Measurements from ENCODE around the gene MOSMO. TPM values are rescaled to one million over a fixed set of nuclear protein-coding genes. Genes with fewer than 3 reads are reported as not detected.

MOSMO gene
- total RNA-seq, 1 experiment from 2014 or later: 30.1 TPM

- TF ChIP-seq CTCF (IDR thresholded peaks at IDR 0.05; ENCODE audit: unreplicated experiment): no peak
- Mint-ChIP-seq H3K9me3 (ENCODE audit: low read depth, unreplicated experiment) (no peaks in the 10 kb centered on the region), H3K27ac (ENCODE audit: unreplicated experiment) (no peak overlapping the region), H3K4me1 (ENCODE audit: low read depth, unreplicated experiment) (no peaks in the 10 kb centered on the region), H3K36me3 (ENCODE audit: insufficient read depth, unreplicated experiment) (no peaks in the 10 kb centered on the region), H3K4me3 (ENCODE audit: low read depth, unreplicated experiment) (no peak overlapping the region), H3K27me3 (ENCODE audit: unreplicated experiment) (no peaks in the 10 kb centered on the region)
- no peak for DNase-seq
- no TSS peak for BruUV-seq (replicated peaks)
- CTCF ChIA-PET: no interaction called here
- intact Hi-C loops (cut with micrococcal nuclease; ENCODE audit: unreplicated experiment): no loop called here
Observed at GRCh38 chr16:22052980-22053379, 45.1 kb downstream of the MOSMO start.

- no TSS peak for BruUV-seq (replicated peaks)
- intact Hi-C loops (cut with micrococcal nuclease; ENCODE audit: unreplicated experiment): no loop called here
- no peaks in the 10 kb centered on the region for H3K9me3 Mint-ChIP-seq (ENCODE audit: low read depth, unreplicated experiment)
- DNase-seq: no peak
- H3K27ac Mint-ChIP-seq (ENCODE audit: unreplicated experiment): no peak overlapping the region
- no peaks in the 10 kb centered on the region for H3K36me3 Mint-ChIP-seq (ENCODE audit: insufficient read depth, unreplicated experiment)
- no peaks in the 10 kb centered on the region for H3K27me3 Mint-ChIP-seq (ENCODE audit: unreplicated experiment)
- no peaks in the 10 kb centered on the region for H3K4me1 Mint-ChIP-seq (ENCODE audit: low read depth, unreplicated experiment)
- CTCF ChIA-PET: no interaction called here
- no peak for TF ChIP-seq CTCF (IDR thresholded peaks at IDR 0.05; ENCODE audit: unreplicated experiment)
- H3K4me3 Mint-ChIP-seq (ENCODE audit: low read depth, unreplicated experiment): no peak overlapping the region
Observed at GRCh38 chr16:22053921-22054341, 46.0 kb downstream of the MOSMO start.

- no peak overlapping the region for H3K27ac Mint-ChIP-seq (ENCODE audit: unreplicated experiment)
- CTCF ChIA-PET: interaction anchor here (1.3 kb wide), 1 partner anchor 46 kb away, joined by 7 read pairs; no protein-coding TSS in a partner anchor
- TF ChIP-seq CTCF (IDR thresholded peaks at IDR 0.05; ENCODE audit: unreplicated experiment): no peak
- no peaks in the 10 kb centered on the region for H3K27me3 Mint-ChIP-seq (ENCODE audit: unreplicated experiment)
- intact Hi-C loops (cut with micrococcal nuclease; ENCODE audit: unreplicated experiment): no loop called here
- BruUV-seq (replicated peaks): no TSS peak
- no peak for DNase-seq
- no peaks in the 10 kb centered on the region for H3K4me1 Mint-ChIP-seq (ENCODE audit: low read depth, unreplicated experiment)
- no peaks in the 10 kb centered on the region for H3K9me3 Mint-ChIP-seq (ENCODE audit: low read depth, unreplicated experiment)
- H3K36me3 Mint-ChIP-seq (ENCODE audit: insufficient read depth, unreplicated experiment): no peaks in the 10 kb centered on the region
- no peak overlapping the region for H3K4me3 Mint-ChIP-seq (ENCODE audit: low read depth, unreplicated experiment)
Observed at GRCh38 chr16:22054847-22055590, 47.1 kb downstream of the MOSMO start.

- Mint-ChIP-seq H3K9me3 (ENCODE audit: low read depth, unreplicated experiment) (no peaks in the 10 kb centered on the region), H3K36me3 (ENCODE audit: insufficient read depth, unreplicated experiment) (no peaks in the 10 kb centered on the region), H3K27me3 (ENCODE audit: unreplicated experiment) (no peaks in the 10 kb centered on the region), H3K4me3 (ENCODE audit: low read depth, unreplicated experiment) (no peak overlapping the region), H3K27ac (ENCODE audit: unreplicated experiment) (no peak overlapping the region), H3K4me1 (ENCODE audit: low read depth, unreplicated experiment) (no peaks in the 10 kb centered on the region)
- no peak for TF ChIP-seq CTCF (IDR thresholded peaks at IDR 0.05; ENCODE audit: unreplicated experiment)
- intact Hi-C loops (cut with micrococcal nuclease; ENCODE audit: unreplicated experiment): no loop called here
- DNase-seq: no peak
- CTCF ChIA-PET: interaction anchor here (1.3 kb wide), 1 partner anchor 47 kb away, joined by 7 read pairs; no protein-coding TSS in a partner anchor
- no TSS peak for BruUV-seq (replicated peaks)
Observed at GRCh38 chr16:22055881-22056280, 48.0 kb downstream of the MOSMO start.

Data from Calu3 (cell line).